NCI-H2227 treated with DMSO at 0.1 percent for 48 hours (cell line): ENCODE measurements around the gene TBX4.

Source experiments
- DNase-seq: peaks from one replicate; lab custom pipeline; 2025; lab: John Stamatoyannopoulos, UW

TBX4 gene

GRCh38 chr17:61465550-61466237 lies 13.5 kb downstream of the TBX4 start:
- no peak for DNase-seq

DNA sequence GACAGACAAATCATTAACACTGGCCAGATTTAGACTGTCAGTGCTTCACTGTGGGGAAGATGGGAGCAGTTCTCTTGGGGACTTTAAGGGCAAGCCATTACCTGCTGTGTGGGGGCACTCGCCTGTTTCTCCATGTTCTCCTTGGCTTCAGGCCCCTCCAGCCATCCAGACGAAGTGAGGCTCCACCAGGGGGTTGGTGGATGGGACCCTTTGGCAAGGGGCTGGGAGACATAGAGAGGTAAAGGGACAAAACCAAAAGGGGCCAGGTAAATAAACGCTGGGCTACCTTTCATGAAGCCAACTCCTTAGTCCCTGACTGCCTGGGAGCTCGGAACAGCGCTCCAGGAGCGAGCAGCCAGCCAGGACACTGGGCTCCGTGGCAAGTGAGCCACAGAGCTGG lies 14.0 kb downstream of the TBX4 start:
- no peak for DNase-seq

GRCh38 chr17:61467416-61468262 lies 15.4 kb downstream of the TBX4 start:
- no peak for DNase-seq

GRCh38 chr17:61468263-61468907 lies 16.2 kb downstream of the TBX4 start:
- no peak for DNase-seq

DNA sequence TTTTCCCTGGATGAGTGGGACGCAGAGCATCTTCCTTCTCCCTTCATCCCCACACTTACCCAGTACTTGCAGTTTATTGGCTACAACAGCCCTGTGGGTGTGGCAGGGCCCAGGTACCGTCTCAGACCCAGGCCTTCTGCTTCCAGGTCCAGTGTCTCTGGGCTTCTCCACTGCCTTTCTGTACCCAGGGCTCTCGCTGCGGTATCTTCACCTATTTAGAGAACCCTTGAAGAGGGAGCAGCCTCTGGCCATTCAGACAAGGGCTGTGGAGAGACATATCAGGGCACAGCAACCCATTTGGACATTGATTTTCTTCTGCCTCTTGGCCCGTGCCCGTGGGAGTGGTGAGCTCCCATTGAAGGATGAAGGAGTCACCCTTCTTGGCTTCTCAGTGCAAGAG lies 17.3 kb downstream of the TBX4 start:
- no peak for DNase-seq

DNA sequence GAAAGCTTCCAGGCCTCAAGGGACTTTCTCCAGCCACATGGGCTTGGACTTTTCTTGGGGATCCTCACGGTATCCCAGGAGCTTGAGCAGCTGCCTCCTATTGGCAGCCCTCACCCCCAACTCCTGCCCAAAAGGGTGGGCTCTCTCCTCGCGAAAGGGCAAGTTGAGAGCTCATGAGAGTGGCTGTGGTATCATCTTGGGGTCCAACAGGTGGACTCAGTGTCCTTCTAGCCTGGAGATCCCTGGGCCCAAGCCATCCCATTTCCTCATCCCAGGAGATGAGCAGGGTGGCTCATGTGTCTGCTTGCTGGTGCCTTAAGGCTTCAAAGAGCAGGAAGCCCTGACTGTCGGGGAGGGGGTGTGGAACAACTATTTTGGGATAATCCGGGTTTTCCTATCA lies 17.7 kb downstream of the TBX4 start:
- no peak for DNase-seq

GRCh38 chr17:61470530-61471136 lies 18.4 kb downstream of the TBX4 start:
- DNase-seq, result no peak

GRCh38 chr17:61474235-61474927 lies 22.2 kb downstream of the TBX4 start:
- DNase-seq, result no peak

GRCh38 chr17:61474934-61475333 lies 22.7 kb downstream of the TBX4 start:
- DNase-seq, result no peak

- DNase-seq, result no peak
Observed at GRCh38 chr17:61475726-61476125, 23.5 kb downstream of the TBX4 start.

GRCh38 chr17:61476476-61477203 lies 24.4 kb downstream of the TBX4 start:
- no peak for DNase-seq

DNA sequence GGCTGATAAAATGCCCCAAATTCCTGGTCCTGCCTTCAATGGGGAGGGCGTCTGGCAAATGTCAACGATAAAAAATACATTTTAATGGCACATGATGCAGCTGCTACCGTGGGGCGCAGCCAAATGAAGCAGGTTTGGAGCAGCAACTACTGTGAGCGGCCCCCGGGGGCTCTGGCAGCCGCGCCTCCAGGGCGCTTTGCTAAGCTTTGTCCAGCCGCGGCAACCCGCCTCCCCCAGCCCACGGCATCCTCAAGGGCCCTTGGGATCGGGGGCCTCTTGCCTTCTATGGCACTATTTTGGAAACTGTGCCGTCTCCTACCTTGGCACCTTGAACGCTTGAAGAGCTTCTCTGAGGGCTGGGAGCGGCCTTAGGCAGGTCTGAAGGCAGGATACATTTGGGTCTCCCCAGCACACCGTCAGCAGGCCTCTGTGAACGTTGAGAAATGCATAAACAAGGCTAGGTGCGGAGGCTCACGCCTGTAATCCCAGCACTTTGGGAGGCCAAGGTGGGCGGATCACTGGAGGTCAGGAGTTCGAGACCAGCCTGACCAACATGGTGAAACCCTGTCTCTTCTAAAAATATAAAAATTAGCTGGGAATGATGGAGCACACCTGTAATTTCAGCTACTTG lies 25.1 kb downstream of the TBX4 start:
- no peak for DNase-seq

DNA sequence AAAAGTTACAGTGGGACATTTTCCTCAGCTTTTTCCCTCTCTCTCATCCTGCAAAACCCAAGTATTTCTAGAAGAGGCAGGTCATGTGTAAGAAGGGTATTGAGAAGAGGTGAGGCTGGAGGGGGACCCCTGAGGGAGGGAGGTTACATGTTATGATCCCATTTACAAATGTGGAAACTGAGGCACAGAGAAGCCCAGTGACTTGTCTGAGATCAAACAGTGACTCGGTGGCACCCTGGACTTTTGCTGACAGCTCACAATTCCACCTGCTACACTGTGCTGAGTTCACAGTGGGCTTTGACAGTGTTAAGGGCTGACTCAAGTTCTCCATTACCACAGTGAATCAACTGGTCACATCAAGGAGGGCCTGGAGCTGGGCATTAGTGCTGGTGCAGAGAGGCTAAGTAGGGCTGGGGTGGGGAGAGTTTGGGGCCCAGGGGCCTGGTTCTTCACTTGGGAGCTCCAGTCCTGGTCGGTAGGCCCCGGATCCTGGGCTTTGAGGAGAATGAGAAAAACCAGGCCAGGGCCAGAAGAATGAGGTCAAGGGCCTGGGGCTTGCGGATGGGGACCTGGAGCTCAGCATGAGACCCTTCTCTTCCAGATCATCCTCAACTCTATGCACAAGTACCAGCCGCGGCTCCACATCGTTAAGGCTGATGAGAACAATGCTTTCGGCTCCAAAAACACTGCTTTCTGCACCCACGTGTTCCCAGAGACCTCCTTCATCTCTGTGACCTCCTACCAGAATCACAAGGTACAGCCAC lies 26.0 kb downstream of the TBX4 start:
- no peak for DNase-seq

DNA sequence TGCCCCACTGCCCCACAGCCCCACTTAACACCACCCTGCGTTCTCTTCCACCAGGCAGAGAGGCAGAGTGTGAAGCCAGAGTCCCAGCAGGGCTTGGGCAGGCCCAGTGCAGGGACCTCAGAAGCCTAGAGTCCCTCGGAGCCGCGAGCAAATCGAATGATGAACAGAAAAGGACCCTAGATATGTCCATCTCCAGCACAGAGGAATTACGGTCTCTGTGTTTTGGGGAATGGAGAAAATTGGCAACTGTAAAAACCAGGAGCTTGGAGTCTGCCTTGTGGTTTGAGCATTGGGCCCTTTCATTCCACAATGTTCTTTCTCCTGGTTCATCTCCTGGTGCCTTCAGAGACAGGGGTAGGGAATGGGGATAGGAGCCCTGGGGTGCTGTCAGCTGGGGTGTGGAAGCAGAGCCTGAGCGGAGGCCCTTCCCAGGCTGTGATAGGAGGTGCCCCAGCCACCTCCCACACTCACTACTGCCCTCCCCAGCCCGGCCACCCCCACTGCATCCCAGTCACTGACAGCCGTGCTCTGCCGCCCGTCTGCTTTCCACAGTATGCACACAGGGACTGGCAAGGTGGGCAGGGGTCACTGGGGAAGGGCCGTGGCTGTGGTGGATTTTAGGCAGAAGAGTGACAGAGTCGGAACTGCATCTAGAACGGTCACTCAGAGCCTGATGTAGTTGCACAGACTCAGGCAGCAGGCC lies 26.7 kb downstream of the TBX4 start:
- DNase-seq, result no peak

GRCh38 chr17:61479493-61480413 lies 27.5 kb downstream of the TBX4 start:
- DNase-seq, result no peak

DNA sequence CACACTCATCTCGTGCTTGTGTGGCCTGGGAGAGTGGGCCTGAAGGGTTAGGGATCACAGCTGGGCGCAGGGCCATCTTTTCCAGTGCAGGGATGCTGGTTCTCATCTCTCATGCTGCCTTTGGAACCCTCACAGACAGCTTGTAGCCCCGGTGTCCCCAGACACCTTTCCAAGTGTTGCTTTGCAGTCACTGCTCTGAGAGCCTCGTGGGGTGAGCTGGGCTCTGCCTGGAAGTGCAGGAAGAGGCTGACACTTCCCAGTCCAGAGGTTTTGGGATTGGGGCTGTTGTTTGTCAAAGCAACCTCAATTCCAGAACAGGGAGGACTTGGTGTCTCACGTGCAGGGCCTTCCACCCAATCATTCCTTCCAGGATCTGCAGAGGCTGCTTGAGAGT lies 28.2 kb downstream of the TBX4 start:
- no peak for DNase-seq

GRCh38 chr17:61481421-61481820 lies 29.2 kb downstream of the TBX4 start:
- no peak for DNase-seq

DNA sequence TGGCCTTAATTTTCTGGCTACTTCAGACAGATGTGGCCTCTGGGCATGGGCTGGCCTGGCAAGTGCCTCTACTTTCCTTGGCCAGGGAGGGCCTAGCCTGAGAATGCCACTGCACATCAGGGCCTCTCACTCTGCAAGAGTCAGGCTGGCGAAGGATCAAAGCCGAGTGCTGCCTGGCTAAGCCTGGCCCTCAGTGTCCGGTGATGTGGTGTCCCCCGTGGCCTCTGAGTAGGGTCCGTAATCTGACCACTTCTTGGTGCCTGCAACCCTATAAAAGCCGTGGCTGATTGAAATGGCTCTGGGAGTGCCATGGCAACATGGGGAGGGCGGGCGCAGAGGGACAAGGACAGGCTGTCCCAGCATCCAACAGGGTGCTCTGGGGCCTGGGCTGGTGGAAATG lies 30.2 kb downstream of the TBX4 start:
- no peak for DNase-seq

DNA sequence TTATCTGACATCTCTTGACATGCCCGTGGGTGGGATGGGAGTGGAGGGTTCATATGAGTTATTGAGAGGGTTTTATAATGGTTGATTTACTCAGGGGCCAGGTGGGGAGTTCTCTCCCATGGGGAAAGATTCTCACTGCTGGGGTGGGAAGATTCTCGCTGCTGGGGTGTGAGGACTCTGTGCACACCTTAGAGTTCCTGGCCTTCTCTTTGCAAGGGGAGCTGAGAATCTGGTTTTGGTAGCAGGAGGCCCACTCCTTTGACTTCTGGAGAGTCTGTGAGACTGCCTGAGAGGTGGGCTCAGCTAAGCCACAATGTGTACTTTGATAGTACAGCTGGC lies 31.5 kb downstream of the TBX4 start:
- no peak for DNase-seq
